Ascending aorta (tissue), 2 donors: Measurements from ENCODE around the gene PROM2. TPM values are rescaled to one million over a fixed set of nuclear protein-coding genes. Genes with fewer than 3 reads are reported as not detected.
A peak's percentile ranks its signal among the peaks of the same experiment; 100 is the strongest.

Source experiments
- DNase-seq, 2 donors: peaks; one replicate each; pipeline ENCODE4 v3.0.0-alpha.2; 2019; ENCODE audit warnings: low spot score in 2 of 2
- H3K27ac ChIP-seq, 2 donors: fragments of 200-600 bp; sonication (generic); one replicate each; pipeline ENCODE4 v1.5.1; 2016 to 2017; ENCODE audit warnings: mild to moderate bottlenecking in 1 of 2
- H3K27me3 ChIP-seq: fragments of 200-600 bp; sonication (generic); one replicate; pipeline ENCODE4 v1.5.1; 2017
- H3K36me3 ChIP-seq, 2 donors: fragments of 200-600 bp; sonication (generic); one replicate each; pipeline ENCODE4 v1.5.1; 2016
- H3K4me1 ChIP-seq, 2 donors: fragments of 200-600 bp; sonication (generic); one replicate each; pipeline ENCODE4 v1.5.1; 2016 to 2017; ENCODE audit warnings: mild to moderate bottlenecking in 1 of 2
- H3K4me3 ChIP-seq, 2 donors: fragments of 200-600 bp; sonication (generic); one replicate each; pipeline ENCODE4 v1.5.1; 2016 to 2017; ENCODE audit warnings: mild to moderate bottlenecking in 1 of 2
- H3K9me3 ChIP-seq, 2 donors: fragments of 200-600 bp; sonication (generic); one replicate each; pipeline ENCODE4 v1.5.1; 2016
- CTCF ChIP-seq, 3 experiments: fragments of 200-600 bp in 2 of 3; fragments of 450-650 bp in 1 of 3; sonication (generic) in 2 of 3; IDR thresholded peaks; one replicate each; pipeline ENCODE4 v1.5.1; 2016 to 2019; ENCODE audit warnings: antibody characterized with exemption in 3 of 3, mild to moderate bottlenecking in 1 of 3, moderate library complexity in 1 of 3
- intact Hi-C: fragments of 100-400 bp; cut with DNase I; formaldehyde crosslinking; loops from one replicate; pipeline ENCODE4 v1.15.1; 2023
- total RNA-seq: library from RNA; depleted of rRNA; stranded (reverse); fragments of >200 nt; gene quantifications from one replicate; pipeline ENCODE4 v1.1.0, GENCODE V29; 2016

PROM2 gene
- total RNA-seq, 1 donor from 2014 or later = not detected

- intact Hi-C loops = no loop called here
- DNase-seq = peak in 1 of 2 donors; percentile 42
- H3K4me3 ChIP-seq = no peak overlapping the region
These were observed 13.9 kb upstream of the PROM2 start for GRCh38 chr2:95260028-95261023.

GRCh38 chr2:95261602-95262001, 12.6 kb upstream of the PROM2 start:
- no peak for DNase-seq
- no peak for TF ChIP-seq CTCF (IDR thresholded peaks at IDR 0.05)
- Histone ChIP-seq H3K9me3 (peaks cover 0 to 7% of the 10 kb centered on the region in 2 donors), H3K27me3 (no peaks in the 10 kb centered on the region), H3K4me1 (no peaks in the 10 kb centered on the region), H3K36me3 (no peaks in the 10 kb centered on the region), H3K27ac (no peak overlapping the region), H3K4me3 (no peak overlapping the region)
- intact Hi-C loops = no loop called here

More at GRCh38 chr2:95260028-95261023, 13.9 kb upstream of the PROM2 start:
- peaks cover 0 to 8% of the 10 kb centered on the region in 2 donors for H3K9me3 ChIP-seq
- no peak for TF ChIP-seq CTCF (IDR thresholded peaks at IDR 0.05)
- H3K27ac ChIP-seq = no peak overlapping the region
- no peaks in the 10 kb centered on the region for H3K4me1 ChIP-seq
- H3K27me3 ChIP-seq = no peaks in the 10 kb centered on the region
- H3K36me3 ChIP-seq = no peaks in the 10 kb centered on the region

- no peak for DNase-seq
- no peaks in the 10 kb centered on the region for H3K36me3 ChIP-seq
- H3K27ac ChIP-seq = no peak overlapping the region
- intact Hi-C loops = no loop called here
- H3K4me3 ChIP-seq = no peak overlapping the region
- peaks cover 0 to 2% of the 10 kb centered on the region in 2 donors for H3K9me3 ChIP-seq
- TF ChIP-seq CTCF (IDR thresholded peaks at IDR 0.05) = no peak
- no peaks in the 10 kb centered on the region for H3K27me3 ChIP-seq
- no peaks in the 10 kb centered on the region for H3K4me1 ChIP-seq
These were observed 11.2 kb upstream of the PROM2 start for GRCh38 chr2:95262896-95263542.

GRCh38 chr2:95264624-95265023, 9.6 kb upstream of the PROM2 start:
- H3K36me3 ChIP-seq = no peaks in the 10 kb centered on the region
- H3K9me3 ChIP-seq = no peaks in the 10 kb centered on the region
- no peak overlapping the region for H3K4me3 ChIP-seq
- H3K27ac ChIP-seq = no peak overlapping the region
- no peaks in the 10 kb centered on the region for H3K27me3 ChIP-seq
- no peaks in the 10 kb centered on the region for H3K4me1 ChIP-seq
- intact Hi-C loops = no loop called here
- no peak for DNase-seq
- TF ChIP-seq CTCF (IDR thresholded peaks at IDR 0.05) = no peak

- no peaks in the 10 kb centered on the region for H3K36me3 ChIP-seq
- intact Hi-C loops = no loop called here
- no peaks in the 10 kb centered on the region for H3K27me3 ChIP-seq
- no peak for DNase-seq
- TF ChIP-seq CTCF (IDR thresholded peaks at IDR 0.05) = no peak
- H3K4me1 ChIP-seq = no peaks in the 10 kb centered on the region
- no peaks in the 10 kb centered on the region for H3K9me3 ChIP-seq
- H3K27ac ChIP-seq = no peak overlapping the region
- H3K4me3 ChIP-seq = no peak overlapping the region
These were observed 9.1 kb upstream of the PROM2 start for GRCh38 chr2:95265182-95265581.
